HG03095 (cell line): ENCODE measurements around the gene RAPH1.
"Not testable (repeated sequence)": the region's sequence is repeated elsewhere in the genome, so short reads cannot be mapped to it uniquely, and the experiment has no call there.

ENCODE experiments used
- ATAC-seq: cut with Tn5 transposase; IDR thresholded peaks from one replicate; pipeline ENCODE4 v1.9.1; 2021; ENCODE audit warnings: moderate library complexity; ENCODE audit not compliant: unreplicated experiment

RAPH1 gene

GRCh38 chr2:203547356-203547755, 12.3 kb upstream of the RAPH1 start:
- ATAC-seq, result no peak

- ATAC-seq, result no peak
Measured at GRCh38 chr2:203544402-203544801, 9.3 kb upstream of the RAPH1 start.

- no peak for ATAC-seq
Measured at GRCh38 chr2:203543898-203544328, 8.8 kb upstream of the RAPH1 start.

- not testable (repeated sequence) for ATAC-seq
Measured at GRCh38 chr2:203540598-203540997, 5.5 kb upstream of the RAPH1 start.

GRCh38 chr2:203538237-203538636, 3.1 kb upstream of the RAPH1 start:
- ATAC-seq, result not testable (repeated sequence)

- ATAC-seq, result not testable (repeated sequence)
Measured at GRCh38 chr2:203536586-203536951, 1.5 kb upstream of the RAPH1 start.

GRCh38 chr2:203535784-203536585, 884 bp upstream of the RAPH1 start:
- ATAC-seq, result no peak

GRCh38 chr2:203534621-203535077, 452 bp downstream of the RAPH1 start:
- peak; percentile 39 for ATAC-seq

GRCh38 chr2:203533676-203534591, 1.2 kb downstream of the RAPH1 start:
- ATAC-seq, result no peak

GRCh38 chr2:203532957-203533658, 2.0 kb downstream of the RAPH1 start:
- ATAC-seq, result no peak

GRCh38 chr2:203527719-203528118, 7.4 kb downstream of the RAPH1 start:
- no peak for ATAC-seq

GRCh38 chr2:203513268-203513667, 21.8 kb downstream of the RAPH1 start:
- not testable (repeated sequence) for ATAC-seq

GRCh38 chr2:203510941-203511305, 24.2 kb downstream of the RAPH1 start:
- no peak for ATAC-seq

GRCh38 chr2:203510256-203510940, 24.7 kb downstream of the RAPH1 start:
- no peak for ATAC-seq

- ATAC-seq, result not testable (repeated sequence)
Measured at GRCh38 chr2:203503460-203503859, 31.6 kb downstream of the RAPH1 start.

GRCh38 chr2:203501873-203502272, 33.2 kb downstream of the RAPH1 start:
- no peak for ATAC-seq

- ATAC-seq, result no peak
Measured at GRCh38 chr2:203500951-203501350, 34.1 kb downstream of the RAPH1 start.

- no peak for ATAC-seq
Measured at GRCh38 chr2:203500297-203500696, 34.8 kb downstream of the RAPH1 start.

- no peak for ATAC-seq
Measured at GRCh38 chr2:203498161-203498560, 36.9 kb downstream of the RAPH1 start.

GRCh38 chr2:203492965-203493364, 42.1 kb downstream of the RAPH1 start:
- no peak for ATAC-seq

GRCh38 chr2:203490391-203490790, 44.7 kb downstream of the RAPH1 start:
- ATAC-seq, result no peak
